ENCODE measurements around the gene SUB1. TPM values are rescaled to one million over a fixed set of nuclear protein-coding genes. Genes with fewer than 3 reads are reported as not detected.
"Not testable (repeated sequence)": the region's sequence is repeated elsewhere in the genome, so short reads cannot be mapped to it uniquely, and the experiment has no call there.

The SUB1 gene
- 100 to 1,000 TPM; 145 to 209 TPM for total RNA-seq

GRCh38 chr5:32585446-32586275 lies at the start of gene SUB1:
SUB1 (plus strand) TSS chr5:32585557; CDS start chr5:32588513, 2,956 bp downstream.
- no peaks in the 10 kb centered on the region for H3K27me3 ChIP-seq
- no peaks in the 10 kb centered on the region for H3K9me3 ChIP-seq
- peaks cover 9% of the 10 kb centered on the region for H3K36me3 ChIP-seq
- peak; percentile 94 for DNase-seq (ENCODE audit: low spot score)
- peak within 1 kb of the TSS; percentile 98 to 100 for H3K27ac ChIP-seq
- TF ChIP-seq CTCF (IDR thresholded peaks at IDR 0.05) = peak in 1 of 2 donors; percentile 24
- peak within 1 kb of the TSS; percentile 86 to 99 for H3K4me3 ChIP-seq
- peaks cover 0 to 22% of the 10 kb centered on the region in 2 donors for H3K4me1 ChIP-seq

- H3K27me3 ChIP-seq = no peaks in the 10 kb centered on the region
- no peak for TF ChIP-seq CTCF (IDR thresholded peaks at IDR 0.05)
- H3K4me1 ChIP-seq = peaks cover 0 to 6% of the 10 kb centered on the region in 2 donors
- H3K4me3 ChIP-seq = no peak overlapping the region
- no peaks in the 10 kb centered on the region for H3K36me3 ChIP-seq
- no peak for DNase-seq (ENCODE audit: low spot score)
- no peak overlapping the region for H3K27ac ChIP-seq
- H3K9me3 ChIP-seq = no peaks in the 10 kb centered on the region
Measured at GRCh38 chr5:32536246-32536645, 49.1 kb upstream of the SUB1 start.

- H3K36me3 ChIP-seq; H3K9me3 ChIP-seq; H3K27me3 ChIP-seq; DNase-seq (ENCODE audit: low spot score); H3K4me1 ChIP-seq; H3K27ac ChIP-seq; H3K4me3 ChIP-seq: not testable (repeated sequence)
Measured at GRCh38 chr5:32537437-32538029, 47.8 kb upstream of the SUB1 start.

- H3K4me3 ChIP-seq = no peak overlapping the region
Measured at GRCh38 chr5:32538031-32538547, 47.3 kb upstream of the SUB1 start.

GRCh38 chr5:32539981-32540845 lies 45.1 kb upstream of the SUB1 start:
- H3K4me1 ChIP-seq = peaks cover 0 to 6% of the 10 kb centered on the region in 2 donors
- no peaks in the 10 kb centered on the region for H3K27me3 ChIP-seq
- no peaks in the 10 kb centered on the region for H3K36me3 ChIP-seq
- DNase-seq (ENCODE audit: low spot score) = no peak
- H3K27ac ChIP-seq = no peak overlapping the region
- H3K9me3 ChIP-seq = no peaks in the 10 kb centered on the region
- no peak for TF ChIP-seq CTCF (IDR thresholded peaks at IDR 0.05)
- H3K4me3 ChIP-seq = no peak overlapping the region

More at GRCh38 chr5:32538031-32538547, 47.3 kb upstream of the SUB1 start:
- peaks cover 0 to 6% of the 10 kb centered on the region in 2 donors for H3K4me1 ChIP-seq
- H3K36me3 ChIP-seq = no peaks in the 10 kb centered on the region
- no peaks in the 10 kb centered on the region for H3K27me3 ChIP-seq
- DNase-seq (ENCODE audit: low spot score) = no peak
- TF ChIP-seq CTCF (IDR thresholded peaks at IDR 0.05) = no peak
- H3K27ac ChIP-seq = peak overlapping the region in 1 of 2 donors; percentile 35
- H3K9me3 ChIP-seq = no peaks in the 10 kb centered on the region
